ENCODE data around the gene RNF146. TPM values are rescaled to one million over a fixed set of nuclear protein-coding genes. Genes with fewer than 3 reads are reported as not detected.

Gene RNF146
- polyA plus RNA-seq, 3 donors = 14.7 to 63.4 (median 22.5) TPM

- Mint-ChIP-seq H3K36me3 (peaks cover 8 to 17% of the 10 kb centered on the region in 2 donors), H3K4me3 (peak overlapping the region in 1 of 2 donors; percentile 39), H3K4me1 (peaks cover 54% of the 10 kb centered on the region), H3K9me3 (peaks cover 0 to 2% (median 0%) of the 10 kb centered on the region in 7 donors), H3K27me3 (ENCODE audit: low read depth in 3 of 3) (no peaks in the 10 kb centered on the region), H3K27ac (peak overlapping the region in 6 of 7 donors; percentile 20 to 87 (median 65))
- intact Hi-C loops (cut with micrococcal nuclease) = no loop called here
- H3K27ac ChIP-seq (ENCODE audit: low read depth in 1 of 2, low read length in 2 of 2) = peak overlapping the region in 1 of 2 donors; percentile 68
- peaks cover 45 to 60% of the 10 kb centered on the region in 2 donors for H3K4me1 ChIP-seq (ENCODE audit: control insufficient read depth in 1 of 2, insufficient read depth in 2 of 2, low read length in 2 of 2)
- peaks cover 100% of the 10 kb centered on the region for H3K79me2 ChIP-seq (ENCODE audit: insufficient read depth, low read length)
- WGBS (ENCODE audit: insufficient coverage) = 100% methylated on average over 2 of the region's 3 CpGs
- no peaks in the 10 kb centered on the region for H3K36me3 ChIP-seq (replicated peaks in 1 of 2; ENCODE audit: control insufficient read depth in 1 of 2, insufficient read depth in 2 of 2, low read length in 2 of 2)
- H3K9ac ChIP-seq (ENCODE audit: insufficient read depth, low read length, poor library complexity, severe bottlenecking) = no peak overlapping the region
- H3K9me3 ChIP-seq (replicated peaks in 1 of 2; ENCODE audit: control insufficient read depth in 1 of 2, insufficient read depth in 1 of 2, low read length in 2 of 2) = no peaks in the 10 kb centered on the region
- peak in 2 of 3 donors; percentile 36 to 59 for DNase-seq
- peak overlapping the region in 1 of 3 experiments; percentile 47 for H3K4me3 ChIP-seq (replicated peaks in 1 of 3; ENCODE audit: low read depth in 2 of 3, low read length in 3 of 3)
- TF ChIP-seq CTCF (IDR thresholded peaks at IDR 0.05) = no peak
- no peak overlapping the region for H2AFZ ChIP-seq (ENCODE audit: insufficient read depth, low read depth, low read length, poor library complexity, severe bottlenecking)
- peaks cover 81% of the 10 kb centered on the region for H4K20me1 ChIP-seq (ENCODE audit: insufficient read depth, low read length)
- H3K27me3 ChIP-seq (ENCODE audit: control insufficient read depth in 2 of 2, insufficient read depth in 2 of 2, low read length in 2 of 2) = no peaks in the 10 kb centered on the region
- peak overlapping the region; percentile 63 for H3K4me2 ChIP-seq (replicated peaks; ENCODE audit: extremely low read depth, low read length, poor library complexity, severe bottlenecking)
Observed at GRCh38 chr6:127272576-127272975, 5.9 kb downstream of the RNF146 start.

DNA sequence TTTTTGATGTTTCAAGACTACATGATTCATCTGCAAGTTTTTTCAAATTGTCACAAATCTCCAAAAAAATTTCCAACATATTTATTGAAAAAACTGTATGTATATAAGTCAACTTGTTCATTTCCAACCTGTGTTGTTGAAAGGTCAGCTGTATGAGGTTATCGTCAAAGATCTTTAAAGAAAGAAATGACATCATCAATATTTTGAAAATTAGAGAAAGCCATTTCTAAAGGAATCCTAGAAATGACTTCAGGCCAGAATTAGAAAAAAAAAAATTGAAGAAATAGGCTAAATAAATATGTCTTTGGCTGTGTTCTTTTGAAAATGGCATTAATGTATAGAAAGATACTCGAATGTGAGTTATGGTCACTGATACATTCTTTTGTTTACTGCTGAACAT lies 6.8 kb downstream of the RNF146 start:
- H3K9me3 ChIP-seq (replicated peaks in 1 of 2; ENCODE audit: control insufficient read depth in 1 of 2, insufficient read depth in 1 of 2, low read length in 2 of 2) = no peaks in the 10 kb centered on the region
- no peak overlapping the region for H3K4me3 ChIP-seq (replicated peaks in 1 of 3; ENCODE audit: low read depth in 2 of 3, low read length in 3 of 3)
- intact Hi-C loops (cut with micrococcal nuclease) = no loop called here
- peaks cover 100% of the 10 kb centered on the region for H3K79me2 ChIP-seq (ENCODE audit: insufficient read depth, low read length)
- H3K9ac ChIP-seq (ENCODE audit: insufficient read depth, low read length, poor library complexity, severe bottlenecking) = no peak overlapping the region
- H3K4me2 ChIP-seq (replicated peaks; ENCODE audit: extremely low read depth, low read length, poor library complexity, severe bottlenecking) = no peak overlapping the region
- Mint-ChIP-seq H3K27me3 (ENCODE audit: low read depth in 3 of 3) (no peaks in the 10 kb centered on the region), H3K4me1 (peaks cover 47% of the 10 kb centered on the region), H3K4me3 (no peak overlapping the region), H3K9me3 (peaks cover 0 to 2% (median 0%) of the 10 kb centered on the region in 7 donors), H3K27ac (no peak overlapping the region), H3K36me3 (peaks cover 8 to 17% of the 10 kb centered on the region in 2 donors)
- 100% methylated on average over 1 of the region's 2 CpGs for WGBS (ENCODE audit: insufficient coverage)
- TF ChIP-seq CTCF (IDR thresholded peaks at IDR 0.05) = no peak
- no peak for DNase-seq
- no peaks in the 10 kb centered on the region for H3K27me3 ChIP-seq (ENCODE audit: control insufficient read depth in 2 of 2, insufficient read depth in 2 of 2, low read length in 2 of 2)
- H2AFZ ChIP-seq (ENCODE audit: insufficient read depth, low read depth, low read length, poor library complexity, severe bottlenecking) = no peak overlapping the region
- peaks cover 90% of the 10 kb centered on the region for H4K20me1 ChIP-seq (ENCODE audit: insufficient read depth, low read length)
- H3K36me3 ChIP-seq (replicated peaks in 1 of 2; ENCODE audit: control insufficient read depth in 1 of 2, insufficient read depth in 2 of 2, low read length in 2 of 2) = no peaks in the 10 kb centered on the region
- H3K4me1 ChIP-seq (ENCODE audit: control insufficient read depth in 1 of 2, insufficient read depth in 2 of 2, low read length in 2 of 2) = peaks cover 47 to 63% of the 10 kb centered on the region in 2 donors
- no peak overlapping the region for H3K27ac ChIP-seq (ENCODE audit: low read depth in 1 of 2, low read length in 2 of 2)
